Stimulated activated CD4-positive, alpha-beta T cell treated with anti-CD3 and anti-CD28 coated beads, TNF-alpha, amount 100 ng/mL, for 1 hour (primary cell): ENCODE results near the gene FLRT1.

Experiments
- DNase-seq, 3 donors: peaks; one replicate each; pipeline ENCODE4 v3.0.0-alpha.2; 2020; ENCODE audit warnings: low read depth in 3 of 3, low spot score in 1 of 3

Gene FLRT1

GRCh38 chr11:64023712-64024710 lies 11.7 kb upstream of the FLRT1 start:
- no peak for DNase-seq

GRCh38 chr11:64025205-64025604 lies 10.5 kb upstream of the FLRT1 start:
- no peak for DNase-seq

- DNase-seq = no peak
These were observed 9.0 kb upstream of the FLRT1 start for GRCh38 chr11:64026575-64027205.

- no peak for DNase-seq
These were observed 7.9 kb upstream of the FLRT1 start for GRCh38 chr11:64027651-64028397.

- no peak for DNase-seq
These were observed 7.2 kb upstream of the FLRT1 start for GRCh38 chr11:64028398-64029115.

GRCh38 chr11:64029773-64030172 lies 6.0 kb upstream of the FLRT1 start:
- DNase-seq = no peak

- no peak for DNase-seq
These were observed 4.7 kb upstream of the FLRT1 start for GRCh38 chr11:64031001-64031400.

- no peak for DNase-seq
These were observed 3.7 kb upstream of the FLRT1 start for GRCh38 chr11:64032050-64032449.

GRCh38 chr11:64034411-64034811 lies 1.3 kb upstream of the FLRT1 start:
- no peak for DNase-seq

GRCh38 chr11:64035081-64035524 lies 628 bp upstream of the FLRT1 start:
- DNase-seq = no peak

GRCh38 chr11:64036087-64037026 lies 626 bp downstream of the FLRT1 start:
- DNase-seq = no peak

- no peak for DNase-seq
These were observed 1.4 kb downstream of the FLRT1 start for GRCh38 chr11:64037027-64037634.

GRCh38 chr11:64038500-64038899 lies 2.8 kb downstream of the FLRT1 start:
- no peak for DNase-seq

GRCh38 chr11:64039012-64039665 lies 3.4 kb downstream of the FLRT1 start:
- no peak for DNase-seq

- DNase-seq = no peak
These were observed 5.1 kb downstream of the FLRT1 start for GRCh38 chr11:64040684-64041322.

- DNase-seq = no peak
These were observed 6.1 kb downstream of the FLRT1 start for GRCh38 chr11:64041846-64042245.

GRCh38 chr11:64042301-64042700 lies 6.6 kb downstream of the FLRT1 start:
- DNase-seq = no peak

GRCh38 chr11:64043545-64043944 lies 7.8 kb downstream of the FLRT1 start:
- no peak for DNase-seq
